Duodenal mucosa (tissue), 2 donors: ENCODE measurements around the gene ANKRD13A.
"Not testable (repeated sequence)": the region's sequence is repeated elsewhere in the genome, so short reads cannot be mapped to it uniquely, and the experiment has no call there.

ENCODE experiments used
- H3K27ac ChIP-seq: one replicate; pipeline ENCODE4 v1.7.0; 2013; ENCODE audit warnings: low read depth, low read length
- H3K27me3 ChIP-seq, 2 donors: one replicate each; pipeline ENCODE4 v1.7.0; 2013; ENCODE audit warnings: low read length in 2 of 2, control low read depth in 1 of 2; ENCODE audit not compliant: insufficient read depth in 2 of 2, control insufficient read depth in 1 of 2
- H3K36me3 ChIP-seq, 2 donors: one replicate each; pipeline ENCODE4 v1.7.0; 2013; ENCODE audit warnings: low read length in 2 of 2, control low read depth in 1 of 2; ENCODE audit not compliant: insufficient read depth in 2 of 2, control insufficient read depth in 1 of 2
- H3K4me1 ChIP-seq, 2 donors: one replicate each; pipeline ENCODE4 v1.7.0; 2013; ENCODE audit warnings: low read length in 2 of 2, control low read depth in 1 of 2; ENCODE audit not compliant: insufficient read depth in 2 of 2, control insufficient read depth in 1 of 2
- H3K4me3 ChIP-seq, 2 donors: one replicate each; pipeline ENCODE4 v1.7.0; 2013; ENCODE audit warnings: low read length in 2 of 2, low read depth in 1 of 2
- H3K9ac ChIP-seq, 2 donors: one replicate each; pipeline ENCODE4 v1.7.0; 2013; ENCODE audit warnings: low read length in 2 of 2, low read depth in 1 of 2
- H3K9me3 ChIP-seq, 2 donors: one replicate each; pipeline ENCODE4 v1.7.0; 2013; ENCODE audit warnings: low read length in 2 of 2, control low read depth in 1 of 2; ENCODE audit not compliant: control insufficient read depth in 1 of 2

ANKRD13A gene

DNA sequence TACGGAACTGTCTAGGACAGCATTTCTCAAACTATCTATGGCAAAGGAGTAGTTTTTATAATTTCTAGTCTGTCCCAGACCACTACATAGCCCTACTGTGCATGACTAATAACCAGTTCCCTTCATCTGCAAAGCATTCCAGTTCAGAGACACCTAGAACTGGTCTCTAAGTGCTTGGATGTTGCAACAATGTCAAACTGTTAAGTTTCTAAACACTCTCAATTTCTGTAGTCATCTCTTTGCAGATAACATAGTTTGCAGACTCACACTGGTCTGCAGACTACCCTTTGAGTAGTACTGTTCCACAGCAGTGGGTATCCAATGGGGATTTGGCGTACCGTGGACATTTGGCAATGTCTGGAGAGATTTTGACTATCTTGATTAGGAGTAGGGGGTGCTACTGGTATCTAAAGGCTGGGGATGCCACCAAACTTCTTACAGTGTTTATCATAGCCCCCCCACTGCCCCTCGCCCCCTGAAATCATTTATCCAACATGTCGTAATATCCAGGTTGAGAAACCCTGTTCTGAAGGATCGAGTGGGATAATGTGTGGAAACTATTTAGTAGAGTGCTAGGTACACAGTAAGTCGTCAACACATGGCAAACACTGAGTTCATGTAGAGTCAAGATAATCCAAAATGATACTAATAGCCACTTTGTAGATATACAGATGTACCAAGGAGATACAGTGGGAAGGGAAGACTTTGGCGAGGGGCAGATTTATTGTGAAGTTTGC is 47.4 kb downstream of the ANKRD13A start:
- H3K4me3 ChIP-seq, result peak overlapping the region in 1 of 2 donors; percentile 72
- H3K27me3 ChIP-seq, result no peaks in the 10 kb centered on the region
- no peak overlapping the region for H3K27ac ChIP-seq

GRCh38 chr12:110047297-110047940 is 48.2 kb downstream of the ANKRD13A start:
- Histone ChIP-seq H3K27ac (no peak overlapping the region), H3K36me3 (peaks cover 1 to 5% of the 10 kb centered on the region in 2 donors), H3K4me3 (peak overlapping the region; percentile 72 to 95), H3K4me1 (peaks cover 17 to 21% of the 10 kb centered on the region in 2 donors), H3K9me3 (no peaks in the 10 kb centered on the region), H3K9ac (peak overlapping the region; percentile 58 to 70), H3K27me3 (no peaks in the 10 kb centered on the region)

More for the DNA sequence above, 47.4 kb downstream of the ANKRD13A start:
- no peak overlapping the region for H3K9ac ChIP-seq
- no peaks in the 10 kb centered on the region for H3K9me3 ChIP-seq
- peaks cover 17 to 21% of the 10 kb centered on the region in 2 donors for H3K4me1 ChIP-seq
- H3K36me3 ChIP-seq, result peaks cover 8 to 13% of the 10 kb centered on the region in 2 donors

- Histone ChIP-seq H3K36me3 (peaks cover 0 to 4% of the 10 kb centered on the region in 2 donors), H3K4me1 (peaks cover 17 to 21% of the 10 kb centered on the region in 2 donors), H3K9ac (peak within 1 kb of the TSS; percentile 58 to 70), H3K9me3 (no peaks in the 10 kb centered on the region), H3K4me3 (peak within 1 kb of the TSS; percentile 72 to 95), H3K27me3 (no peaks in the 10 kb centered on the region), H3K27ac (peak within 1 kb of the TSS; percentile 59)
Measured at GRCh38 chr12:110048242-110049027, 49.2 kb downstream of the ANKRD13A start, which contains the start of gene C12orf76. C12orf76 (minus strand) TSS chr12:110048522; CDS start chr12:110048495, 27 bp downstream.

GRCh38 chr12:110049034-110049433 is 49.8 kb downstream of the ANKRD13A start:
- H3K27ac ChIP-seq, result peak overlapping the region; percentile 59
- peaks cover 17 to 21% of the 10 kb centered on the region in 2 donors for H3K4me1 ChIP-seq
- H3K4me3 ChIP-seq, result peak overlapping the region; percentile 72 to 95
- H3K9me3 ChIP-seq, H3K27me3 ChIP-seq, H3K36me3 ChIP-seq: not testable (repeated sequence)
- H3K9ac ChIP-seq, result peak overlapping the region; percentile 58 to 70

GRCh38 chr12:110049666-110050065 is 50.4 kb downstream of the ANKRD13A start:
- not testable (repeated sequence) for H3K9ac ChIP-seq, H3K27ac ChIP-seq, H3K4me3 ChIP-seq, H3K36me3 ChIP-seq, H3K27me3 ChIP-seq, H3K9me3 ChIP-seq
- peaks cover 17 to 21% of the 10 kb centered on the region in 2 donors for H3K4me1 ChIP-seq

DNA sequence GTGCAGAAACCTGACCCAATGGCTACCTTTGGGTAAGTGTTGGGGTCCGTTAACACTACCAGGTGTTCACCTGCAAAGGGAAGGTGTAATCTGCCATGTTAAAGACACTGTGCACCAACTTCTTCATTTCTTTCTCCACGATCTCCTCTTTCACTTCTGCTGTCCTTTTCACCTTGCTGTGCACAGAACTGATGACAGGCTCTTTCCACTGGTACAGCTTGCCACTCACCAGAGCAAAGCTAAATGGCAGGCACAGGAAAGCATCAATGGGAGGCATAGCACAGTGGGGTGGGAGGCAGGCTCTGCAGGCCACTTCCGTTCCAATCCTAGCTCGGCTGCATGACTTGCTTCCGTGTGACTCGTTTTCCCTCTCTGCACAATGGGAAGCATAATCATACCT is 51.7 kb downstream of the ANKRD13A start:
- H3K27ac ChIP-seq, result no peak overlapping the region
- no peaks in the 10 kb centered on the region for H3K27me3 ChIP-seq
- no peak overlapping the region for H3K4me3 ChIP-seq
- peaks cover 17 to 21% of the 10 kb centered on the region in 2 donors for H3K4me1 ChIP-seq
- H3K9ac ChIP-seq, result no peak overlapping the region
- no peaks in the 10 kb centered on the region for H3K36me3 ChIP-seq
- no peaks in the 10 kb centered on the region for H3K9me3 ChIP-seq

DNA sequence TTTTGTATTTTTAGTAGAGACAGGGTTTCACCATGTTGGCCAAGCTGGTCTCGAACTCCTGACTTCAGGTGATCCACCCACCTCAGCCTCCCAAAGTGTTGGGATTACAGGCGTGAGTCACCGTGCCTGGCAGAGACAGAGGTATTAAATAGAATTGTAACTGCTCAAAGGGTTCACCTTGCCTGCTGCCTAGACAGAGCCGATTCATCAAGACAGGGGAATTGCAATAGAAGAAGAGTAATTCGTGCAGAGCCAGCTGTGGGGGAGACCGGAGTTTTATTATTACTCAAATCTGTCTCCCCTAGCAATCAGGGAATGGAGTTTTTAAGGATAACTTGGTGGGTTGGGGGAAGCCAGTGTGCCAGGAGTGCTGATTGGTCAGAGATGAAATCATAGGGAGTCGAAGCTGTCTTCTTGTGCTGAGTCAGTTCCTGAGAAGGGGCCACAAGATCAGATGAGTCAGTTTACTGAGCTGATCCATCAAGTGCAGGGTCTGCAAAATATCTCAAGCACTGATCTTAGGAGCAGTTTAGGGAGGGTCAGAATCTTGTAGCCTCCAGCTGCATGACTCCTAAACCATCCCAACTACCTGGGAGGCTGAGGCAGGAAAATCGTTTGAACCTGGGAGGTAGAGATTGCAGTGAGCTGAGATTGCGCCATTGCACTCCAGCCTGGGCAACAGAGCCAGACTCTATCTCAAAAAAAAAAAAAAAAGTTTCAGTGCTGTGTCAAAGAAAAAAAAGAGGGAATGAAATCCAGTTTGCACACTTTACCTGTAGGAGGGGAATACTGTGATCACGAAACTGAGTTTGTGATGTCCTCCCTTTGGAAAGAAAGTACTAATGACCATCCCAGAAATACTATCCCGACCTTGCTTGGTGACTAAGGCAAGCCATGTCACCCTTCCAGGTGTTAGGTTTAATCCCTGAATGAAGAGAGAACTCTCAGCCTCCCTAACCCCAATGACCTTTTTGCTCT is 56.4 kb downstream of the ANKRD13A start:
- not testable (repeated sequence) for H3K9me3 ChIP-seq, H3K4me3 ChIP-seq, H3K27me3 ChIP-seq, H3K36me3 ChIP-seq, H3K9ac ChIP-seq, H3K4me1 ChIP-seq, H3K27ac ChIP-seq

GRCh38 chr12:110056643-110057042 is 57.4 kb downstream of the ANKRD13A start:
- H3K36me3 ChIP-seq, H3K4me1 ChIP-seq, H3K4me3 ChIP-seq, H3K9me3 ChIP-seq, H3K9ac ChIP-seq, H3K27ac ChIP-seq, H3K27me3 ChIP-seq: not testable (repeated sequence)

DNA sequence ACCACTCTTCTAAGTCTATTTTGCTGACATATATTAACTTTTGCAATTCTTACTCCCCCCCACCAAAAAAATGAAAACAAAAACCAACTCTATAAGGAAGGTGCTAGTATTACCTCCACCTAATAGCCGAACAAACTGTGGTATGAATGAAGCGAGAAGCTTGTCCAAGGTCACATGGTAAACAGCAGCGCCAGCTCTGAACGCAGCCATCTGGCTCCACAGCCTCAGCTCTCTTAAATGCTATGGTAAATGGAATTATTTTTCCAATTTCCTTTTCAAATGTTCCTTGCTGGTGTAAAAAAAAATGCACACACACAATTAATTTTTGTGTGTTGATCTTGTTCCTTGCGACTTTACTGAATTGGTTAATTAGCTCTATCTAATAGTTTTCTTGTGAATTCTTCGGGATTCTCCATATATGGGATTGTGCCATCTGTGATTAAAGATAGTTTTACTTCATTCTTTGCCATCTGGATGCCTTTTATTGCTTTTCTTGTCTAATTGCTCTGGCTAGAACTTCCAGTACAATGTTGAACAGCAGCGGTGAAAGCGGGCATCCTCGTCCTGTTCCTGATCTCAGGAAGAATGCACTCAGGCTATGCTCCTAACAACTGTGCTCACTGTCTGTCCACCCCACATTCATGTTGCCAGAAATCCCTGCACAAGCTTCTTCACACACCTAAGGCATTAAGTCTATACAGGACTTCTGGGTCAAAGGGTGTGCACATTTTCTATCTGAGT is 59.8 kb downstream of the ANKRD13A start:
- H3K4me1 ChIP-seq, result no peaks in the 10 kb centered on the region
- no peak overlapping the region for H3K9ac ChIP-seq
- no peak overlapping the region for H3K27ac ChIP-seq
- H3K4me3 ChIP-seq, result no peak overlapping the region
- no peaks in the 10 kb centered on the region for H3K27me3 ChIP-seq
- no peaks in the 10 kb centered on the region for H3K9me3 ChIP-seq
- H3K36me3 ChIP-seq, result no peaks in the 10 kb centered on the region
